Measurements from ENCODE around the gene SLC16A3. TPM values are rescaled to one million over a fixed set of nuclear protein-coding genes. Genes with fewer than 3 reads are reported as not detected.

SLC16A3 gene
- total and polyA plus RNA-seq, 2 of the 4 experiments (the other 2 are of a cell fraction) = 49.1 to 181 TPM

- Histone ChIP-seq H2BK5ac (ENCODE audit: low read depth, low read length, poor library complexity, severe bottlenecking) (peak overlapping the region; percentile 46), H3K36me3 (ENCODE audit: control insufficient read depth, insufficient read depth, low read length) (peaks cover 76% of the 10 kb centered on the region), H3K14ac (replicated peaks; ENCODE audit: low read depth, low read length) (no peak overlapping the region), H4K5ac (ENCODE audit: low read depth, low read length) (no peak overlapping the region), H3K79me1 (ENCODE audit: low read depth in 1 of 2, low read length in 2 of 2) (peaks cover 15 to 84% of the 10 kb centered on the region in 2 experiments; a peak in 3 of 4 replicates), H2AK9ac (replicated peaks; ENCODE audit: low read depth, low read length, poor library complexity) (peak overlapping the region; percentile 80), H3K9ac (ENCODE audit: low read depth, low read length) (no peak overlapping the region), H2AFZ (replicated peaks; ENCODE audit: low read length, poor library complexity) (peak overlapping the region; percentile 54), H2BK15ac (ENCODE audit: low read depth, low read length) (no peak overlapping the region), H3K9me1 (ENCODE audit: insufficient read depth, low read length) (peaks cover 5% of the 10 kb centered on the region; the same call in 1 of the 2 replicates), H2BK120ac (ENCODE audit: low read depth, low read length) (no peak overlapping the region), H2BK20ac (ENCODE audit: low read depth, low read length) (no peak overlapping the region), H4K91ac (ENCODE audit: insufficient read depth, low read depth, low read length) (no peak overlapping the region), H3K4me3 (ENCODE audit: insufficient read depth, low read depth, low read length) (no peak overlapping the region), H2AK5ac (ENCODE audit: low read depth, low read length) (no peak overlapping the region), H3K27ac (ENCODE audit: insufficient read depth, low read length) (peak overlapping the region; percentile 50; the same call in 1 of the 2 replicates), H3K9me3 (ENCODE audit: control insufficient read depth, insufficient read depth, low read length) (no peaks in the 10 kb centered on the region), H3K4me1 (ENCODE audit: control insufficient read depth, insufficient read depth, low read length) (peaks cover 37% of the 10 kb centered on the region), H3K56ac (ENCODE audit: extremely low read depth, insufficient read depth, low read length) (no peak overlapping the region), H3K4ac (ENCODE audit: low read depth, low read length) (no peak overlapping the region), H3K27me3 (ENCODE audit: control insufficient read depth, insufficient read depth, low read length) (no peaks in the 10 kb centered on the region), H3K18ac (ENCODE audit: low read depth, low read length) (no peak overlapping the region), H3K4me2 (ENCODE audit: low read depth, low read length) (no peak overlapping the region), H4K20me1 (ENCODE audit: insufficient read depth, low read length) (peaks cover 100% of the 10 kb centered on the region), H3K23ac (ENCODE audit: low read depth, low read length) (no peak overlapping the region; the same call in 1 of the 2 replicates), H4K8ac (ENCODE audit: low read depth in 2 of 2, low read length in 2 of 2) (no peak overlapping the region)
- TF ChIP-seq, protein P1, sequence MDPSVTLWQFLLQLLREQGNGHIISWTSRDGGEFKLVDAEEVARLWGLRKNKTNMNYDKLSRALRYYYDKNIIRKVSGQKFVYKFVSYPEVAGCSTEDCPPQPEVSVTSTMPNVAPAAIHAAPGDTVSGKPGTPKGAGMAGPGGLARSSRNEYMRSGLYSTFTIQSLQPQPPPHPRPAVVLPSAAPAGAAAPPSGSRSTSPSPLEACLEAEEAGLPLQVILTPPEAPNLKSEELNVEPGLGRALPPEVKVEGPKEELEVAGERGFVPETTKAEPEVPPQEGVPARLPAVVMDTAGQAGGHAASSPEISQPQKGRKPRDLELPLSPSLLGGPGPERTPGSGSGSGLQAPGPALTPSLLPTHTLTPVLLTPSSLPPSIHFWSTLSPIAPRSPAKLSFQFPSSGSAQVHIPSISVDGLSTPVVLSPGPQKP (IDR thresholded peaks at IDR 0.05; ENCODE audit: borderline replicate concordance, low read depth, low read length) = no peak
- no peak for TF ChIP-seq RFX5 (IDR thresholded peaks at IDR 0.05; ENCODE audit: low read depth, low read length)
- no TSS peak for BruUV-seq (replicated peaks)
- dilution Hi-C loops (cut with HindIII; ENCODE audit: low sequenced_read_pairs, unreplicated experiment) (no loop called here), intact Hi-C loops (cut with micrococcal nuclease) (loop anchor here (5.0 kb wide), 3 partner anchors 35 to 170 kb away; no protein-coding TSS in a partner anchor), in situ Hi-C loops (cut with MboI; ENCODE audit: low sequenced_read_pairs) (no loop called here)
- POLR2A ChIA-PET (ENCODE audit: unreplicated experiment) = interaction anchor here (0.9 kb wide), 1 partner anchor 85 kb away, joined by 4 read pairs; no protein-coding TSS in a partner anchor
- DNase-seq (no peak), ATAC-seq (ENCODE audit: low read depth) (peak; percentile 3)
- 64% methylated on average over 9 of the region's 20 CpGs; no CpG with 5 or more reads in 1 of the 2 experiments for WGBS, 2 experiments (ENCODE audit: extremely low coverage in 2 of 2, insufficient read length in 1 of 2)
- CTCF ChIA-PET = interaction anchor here (0.5 to 0.7 kb wide), 3 partner anchors 36 to 103 kb away, joined by 3 to 4 read pairs (median 3); no protein-coding TSS in a partner anchor
Observed at GRCh38 chr17:82241926-82242697, 13.3 kb downstream of the SLC16A3 start.
